ENCODE data around the gene EEF1AKMT1.

- TF ChIP-seq GATA3 (IDR thresholded peaks at IDR 0.05; ENCODE audit: low read depth, low read length) (no peak), GATA2 (IDR thresholded peaks at IDR 0.05; ENCODE audit: low read depth, low read length) (no peak)
Measured at GRCh38 chr13:20706661-20707060, 67.1 kb downstream of the EEF1AKMT1 start.
